Body of pancreas (tissue), 4 donors: ENCODE measurements around the gene ZNF33A.

Source experiments
- CTCF ChIP-seq, 7 experiments: fragments of 450-650 bp in 4 of 7; fragments of 200-600 bp in 3 of 7; sonication (generic) in 3 of 7; IDR thresholded peaks; one replicate each; pipeline ENCODE4 v1.5.1; 2016 to 2019; ENCODE audit warnings: antibody characterized with exemption in 7 of 7
- POLR2A ChIP-seq, 3 donors: fragments of 450-650 bp; IDR thresholded peaks; one replicate each; pipeline ENCODE4 v1.6.1; 2016; ENCODE audit warnings: antibody characterized with exemption in 3 of 3, mild to moderate bottlenecking in 2 of 3

- TF ChIP-seq CTCF (IDR thresholded peaks at IDR 0.05) (no peak), POLR2A (IDR thresholded peaks at IDR 0.05) (no peak)
These were observed 14.8 kb downstream of the ZNF33A start for GRCh38 chr10:38025283-38025682.
